HEK293 (cell line): Measurements from ENCODE around the gene IFT27.

Source experiments
- CTCF ChIP-seq: fragments of 450-650 bp; formaldehyde crosslinking; IDR thresholded peaks from 2 replicates; pipeline ENCODE4 v1.5.1; 2016; ENCODE audit warnings: missing biosample characterization, missing genetic modification characterization
- REST ChIP-seq: fragments of 450-650 bp; formaldehyde crosslinking; IDR thresholded peaks from 2 replicates; pipeline ENCODE4 v1.5.1; 2016; ENCODE audit warnings: missing biosample characterization, missing genetic modification characterization
- ZFP69B ChIP-seq: fragments of 450-650 bp; formaldehyde crosslinking; IDR thresholded peaks from 2 replicates; pipeline ENCODE4 v1.5.1; 2016; ENCODE audit warnings: missing biosample characterization, missing genetic modification characterization
- ZNF274 ChIP-seq, 2 experiments: fragments of 200-500 bp in 1 of 2; fragments of 450-650 bp in 1 of 2; sonication (Bioruptor generic) in 1 of 2; formaldehyde crosslinking in 1 of 2; IDR thresholded peaks; 2 replicates each; pipeline versions ENCODE4 v1.5.1 to v1.6.1; 2014 to 2016; ENCODE audit warnings: borderline replicate concordance in 1 of 2, inconsistent platforms in 1 of 2, low read length in 1 of 2, missing biosample characterization in 1 of 2, missing genetic modification characterization in 1 of 2
- ZNF280D ChIP-seq: fragments of 450-650 bp; formaldehyde crosslinking; IDR thresholded peaks from 2 replicates; pipeline ENCODE4 v1.5.1; 2016; ENCODE audit warnings: missing biosample characterization, missing genetic modification characterization
- ZNF292 ChIP-seq: fragments of 450-650 bp; formaldehyde crosslinking; IDR thresholded peaks from 2 replicates; pipeline ENCODE4 v1.5.1; 2016; ENCODE audit warnings: low read depth, missing biosample characterization, missing genetic modification characterization, borderline replicate concordance
- ZNF48 ChIP-seq: fragments of 450-650 bp; formaldehyde crosslinking; IDR thresholded peaks from 2 replicates; pipeline ENCODE4 v1.5.1; 2016; ENCODE audit warnings: missing biosample characterization, missing genetic modification characterization
- ZNF544 ChIP-seq: fragments of 450-650 bp; formaldehyde crosslinking; IDR thresholded peaks from 2 replicates; pipeline ENCODE4 v1.5.0; 2017; ENCODE audit warnings: missing biosample characterization, missing genetic modification characterization
- ZNF610 ChIP-seq: fragments of 450-650 bp; formaldehyde crosslinking; IDR thresholded peaks from 2 replicates; pipeline ENCODE4 v1.5.1; 2016; ENCODE audit warnings: missing biosample characterization, missing genetic modification characterization, borderline replicate concordance
- ZNF777 ChIP-seq: fragments of 450-650 bp; formaldehyde crosslinking; IDR thresholded peaks from 2 replicates; pipeline ENCODE4 v1.5.1; 2017; ENCODE audit warnings: missing biosample characterization, missing genetic modification characterization, borderline replicate concordance

- TF ChIP-seq ZNF544 (tag by site-specific recombination) (no peak), ZNF292 (tag by site-specific recombination) (no peak), ZNF48 (tag by site-specific recombination) (no peak), CTCF (tag by site-specific recombination) (no peak), ZNF777 (no peak), ZFP69B (tag by site-specific recombination) (no peak), ZNF274 (IDR thresholded peaks at IDR 0.05; ENCODE audit: low read length) (no peak), ZNF274 (tag by site-specific recombination; IDR thresholded peaks at IDR 0.05; ENCODE audit: borderline replicate concordance) (no peak), ZNF280D (tag by site-specific recombination) (no peak), REST (tag by site-specific recombination) (no peak), ZNF610 (tag by site-specific recombination) (no peak)
Observed at GRCh38 chr22:36727927-36728488, 47.9 kb downstream of the IFT27 start.
